HepG2 (cell line): ENCODE measurements around the gene ARFGEF2. TPM values are rescaled to one million over a fixed set of nuclear protein-coding genes. Genes with fewer than 3 reads are reported as not detected.

Source experiments
- FLYWCH1 ChIP-seq: sonication (generic); formaldehyde crosslinking; IDR thresholded peaks from 2 replicates; pipeline ENCODE4 v1.8.1; 2023; ENCODE audit warnings: mild to moderate bottlenecking, missing genetic modification reagents
- KMT2B ChIP-seq: IDR thresholded peaks from 2 replicates; pipeline ENCODE4 v1.6.1; 2016; ENCODE audit warnings: missing genetic modification reagents, missing compliant biosample characterization
- MBNL3 ChIP-seq: fragments of 250-450 bp; sonication (Bioruptor Pico); conservative IDR thresholded peaks from 2 replicates; pipeline ENCODE4 v1.8.0; 2022; ENCODE audit warnings: mild to moderate bottlenecking, inconsistent platforms
- NFATC3 ChIP-seq: sonication (generic); formaldehyde crosslinking; IDR thresholded peaks from 2 replicates; pipeline ENCODE4 v1.5.1; 2020; ENCODE audit warnings: mild to moderate bottlenecking, missing genetic modification reagents
- NFIB ChIP-seq: sonication (generic); formaldehyde crosslinking; IDR thresholded peaks from 2 replicates; pipeline ENCODE4 v1.9.0; 2021; ENCODE audit warnings: missing genetic modification reagents, mild to moderate bottlenecking, borderline replicate concordance
- PHF8 ChIP-seq: sonication (generic); formaldehyde crosslinking; IDR thresholded peaks from 2 replicates; pipeline ENCODE4 v1.5.0; 2020; ENCODE audit warnings: missing genetic modification reagents
- POLR2G ChIP-seq: fragments of 200-400 bp; formaldehyde crosslinking; IDR thresholded peaks from 2 replicates; pipeline ENCODE4 v1.6.1; 2018; ENCODE audit warnings: mild to moderate bottlenecking, low read depth, low read length, moderate library complexity
- PRMT3 ChIP-seq: sonication (generic); formaldehyde crosslinking; IDR thresholded peaks from 2 replicates; pipeline ENCODE4 v1.8.1; 2022; ENCODE audit warnings: low read depth, mild to moderate bottlenecking, moderate library complexity, missing genetic modification reagents, borderline replicate concordance
- SOX13 ChIP-seq, 3 experiments: fragments of 450-650 bp in 1 of 3; sonication (generic) in 1 of 3; formaldehyde crosslinking in 1 of 3; IDR thresholded peaks in 2 of 3; conservative IDR thresholded peaks in 1 of 3; 2 replicates each; pipeline versions ENCODE4 v1.5.0 to v1.6.1; 2016 to 2020; ENCODE audit warnings: antibody characterized with exemption in 1 of 3, mild to moderate bottlenecking in 1 of 3, missing compliant biosample characterization in 1 of 3, missing genetic modification reagents in 1 of 3, moderate library complexity in 1 of 3
- USF2 ChIP-seq, 2 experiments: sonication (generic) in 1 of 2; formaldehyde crosslinking in 1 of 2; IDR thresholded peaks; 2 replicates each; pipeline versions ENCODE4 v1.5.1 to v1.6.1; 2011 to 2020; ENCODE audit warnings: borderline replicate concordance in 1 of 2, low read depth in 1 of 2, low read length in 1 of 2, mild to moderate bottlenecking in 1 of 2, missing genetic modification reagents in 1 of 2, moderate library complexity in 1 of 2
- ZFP62 ChIP-seq: sonication (generic); formaldehyde crosslinking; IDR thresholded peaks from 2 replicates; pipeline ENCODE4 v1.4.0; 2020; ENCODE audit warnings: missing genetic modification reagents
- ZMYM2 ChIP-seq: sonication (generic); formaldehyde crosslinking; IDR thresholded peaks from 2 replicates; pipeline ENCODE4 v1.8.0; 2022; ENCODE audit warnings: mild to moderate bottlenecking, missing genetic modification reagents
- ZNF142 ChIP-seq: sonication (generic); formaldehyde crosslinking; IDR thresholded peaks from 2 replicates; pipeline ENCODE4 v1.4.0; 2020; ENCODE audit warnings: missing genetic modification reagents
- ZNF343 ChIP-seq: sonication (generic); formaldehyde crosslinking; IDR thresholded peaks from 2 replicates; pipeline ENCODE4 v1.4.0; 2020; ENCODE audit warnings: mild to moderate bottlenecking, missing genetic modification reagents
- ZNF430 ChIP-seq: sonication (generic); formaldehyde crosslinking; IDR thresholded peaks from 2 replicates; pipeline ENCODE4 v1.9.0; 2021; ENCODE audit warnings: mild to moderate bottlenecking, missing genetic modification reagents
- ZNF431 ChIP-seq: sonication (generic); formaldehyde crosslinking; IDR thresholded peaks from 2 replicates; pipeline ENCODE4 v1.9.0; 2022; ENCODE audit warnings: missing genetic modification reagents, low read depth, mild to moderate bottlenecking, borderline replicate concordance
- ZSCAN21 ChIP-seq: sonication (generic); formaldehyde crosslinking; IDR thresholded peaks from 2 replicates; pipeline ENCODE4 v1.8.0; 2022; ENCODE audit warnings: mild to moderate bottlenecking, missing genetic modification reagents, moderate library complexity, borderline replicate concordance
- polyA plus RNA-seq, 8 experiments: library from polyadenylated mRNA; depleted of rRNA in 3 of 8; stranded (reverse) in 7 of 8; unstranded in 1 of 8; fragments of >200 nt; fragmentation: Illumina TruSeq in 4 of 8; extraction: Trizol in 4 of 8; gene quantifications; 2 replicates each; pipeline versions ENCODE4 v1.2.1 to v1.2.3, GENCODE V29; 2011 to 2016; ENCODE audit warnings: low read depth in 4 of 8, missing spikeins in 1 of 8, mixed read lengths in 1 of 8; ENCODE audit not compliant: insufficient read depth in 1 of 8
- total RNA-seq, 5 experiments: library from RNA; depleted of rRNA; stranded (reverse); fragments of >200 nt; fragmentation: Illumina TruSeq; extraction: Trizol; gene quantifications; 2 replicates each; pipeline ENCODE4 v1.2.3, GENCODE V29; 2016; ENCODE audit warnings: low read depth in 1 of 5
- TF ChIP-seq, protein P1 (sequence below): sonication (generic); formaldehyde crosslinking; IDR thresholded peaks from 2 replicates; pipeline ENCODE4 v1.4.0; 2020; ENCODE audit warnings: mild to moderate bottlenecking, missing genetic modification reagents

Gene ARFGEF2
- total and polyA plus RNA-seq, 2 of the 13 experiments (the other 11 are each of a cell fraction or from before 2014, with no cell fraction given) = 44.0 to 60.8 TPM

DNA sequence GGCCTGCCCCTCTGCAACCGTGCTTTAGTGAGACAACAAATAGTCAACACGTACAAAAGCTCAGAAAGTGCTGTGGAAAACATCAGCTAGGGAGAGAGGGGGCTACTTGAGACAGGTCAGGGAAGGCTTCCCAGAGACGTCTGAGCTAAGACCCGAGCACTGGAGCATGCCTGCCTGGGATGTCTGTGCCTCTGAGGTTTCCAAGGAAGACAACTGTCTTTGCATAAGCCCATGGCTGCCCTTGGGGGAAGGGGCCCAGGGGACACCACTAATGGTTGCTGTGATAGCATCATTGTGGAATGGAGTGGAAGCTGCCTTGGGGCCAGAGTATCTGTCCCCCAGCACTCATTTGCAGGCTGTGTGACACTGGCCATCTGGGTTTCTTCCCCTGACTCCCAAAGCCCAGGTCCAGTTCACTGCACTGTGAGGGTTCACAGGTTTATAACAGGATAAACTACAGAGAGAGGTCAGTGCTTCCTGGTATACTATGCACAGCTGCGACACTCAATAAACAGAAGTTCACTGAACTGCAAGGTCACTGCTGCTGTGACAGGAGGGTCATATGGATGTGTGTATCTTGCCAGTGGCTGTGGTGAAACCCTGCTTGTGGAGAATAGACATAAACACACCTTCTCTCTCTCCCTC, 1.5 kb upstream of the ARFGEF2 start (continued):
- peak; percentile 1; the same call in 1 of the 2 replicates for TF ChIP-seq USF2 (IDR thresholded peaks at IDR 0.05; ENCODE audit: low read depth, low read length)
- peak; percentile 38; the same call in 1 of the 2 replicates for TF ChIP-seq USF2 (CRISPR knock-in tag; IDR thresholded peaks at IDR 0.05; ENCODE audit: borderline replicate concordance)
- 0 out of 2 replicates have a peak, but pooled peaks have one; percentile 26 for TF ChIP-seq ZMYM2
- no peak for TF ChIP-seq PRMT3
- peak; percentile 39; the same call in 1 of the 2 replicates for TF ChIP-seq POLR2G
- no peak for TF ChIP-seq ZNF142
- TF ChIP-seq ZSCAN21 (CRISPR knock-in tag) = peak; percentile 93
- no peak for TF ChIP-seq KMT2B (CRISPR knock-in tag)
- TF ChIP-seq SOX13 (IDR thresholded peaks at IDR 0.05) = no peak; the same call in 1 of the 2 replicates
- TF ChIP-seq SOX13 (CRISPR knock-in tag; conservative IDR thresholded peaks at IDR 0.05 in 1 of 2, IDR thresholded peaks at IDR 0.05 in 1 of 2) = peak in 1 of 2 experiments; percentile 90; a peak in 2 of 4 replicates
- no peak for TF ChIP-seq NFIB
- TF ChIP-seq ZNF343 (CRISPR knock-in tag) = peak; percentile 79; the same call in 1 of the 2 replicates
- TF ChIP-seq ZNF431 (CRISPR knock-in tag) = peak; percentile 98
- no peak for TF ChIP-seq MBNL3 (CRISPR knock-in tag)
- TF ChIP-seq, protein P1, sequence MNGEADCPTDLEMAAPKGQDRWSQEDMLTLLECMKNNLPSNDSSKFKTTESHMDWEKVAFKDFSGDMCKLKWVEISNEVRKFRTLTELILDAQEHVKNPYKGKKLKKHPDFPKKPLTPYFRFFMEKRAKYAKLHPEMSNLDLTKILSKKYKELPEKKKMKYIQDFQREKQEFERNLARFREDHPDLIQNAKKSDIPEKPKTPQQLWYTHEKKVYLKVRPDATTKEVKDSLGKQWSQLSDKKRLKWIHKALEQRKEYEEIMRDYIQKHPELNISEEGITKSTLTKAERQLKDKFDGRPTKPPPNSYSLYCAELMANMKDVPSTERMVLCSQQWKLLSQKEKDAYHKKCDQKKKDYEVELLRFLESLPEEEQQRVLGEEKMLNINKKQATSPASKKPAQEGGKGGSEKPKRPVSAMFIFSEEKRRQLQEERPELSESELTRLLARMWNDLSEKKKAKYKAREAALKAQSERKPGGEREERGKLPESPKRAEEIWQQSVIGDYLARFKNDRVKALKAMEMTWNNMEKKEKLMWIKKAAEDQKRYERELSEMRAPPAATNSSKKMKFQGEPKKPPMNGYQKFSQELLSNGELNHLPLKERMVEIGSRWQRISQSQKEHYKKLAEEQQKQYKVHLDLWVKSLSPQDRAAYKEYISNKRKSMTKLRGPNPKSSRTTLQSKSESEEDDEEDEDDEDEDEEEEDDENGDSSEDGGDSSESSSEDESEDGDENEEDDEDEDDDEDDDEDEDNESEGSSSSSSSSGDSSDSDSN = no peak; the same call in 1 of the 2 replicates
- no peak for TF ChIP-seq ZFP62
- TF ChIP-seq ZNF430 (CRISPR knock-in tag) = 0 out of 2 replicates have a peak, but pooled peaks have one; percentile 59
- no peak for TF ChIP-seq FLYWCH1 (CRISPR knock-in tag)
- TF ChIP-seq NFATC3 (CRISPR knock-in tag) = no peak
- TF ChIP-seq PHF8 = no peak; the same call in 1 of the 2 replicates
